WERI-Rb-1 (cell line): Measurements from ENCODE around the gene TTC9C.
"Not testable (repeated sequence)": the region's sequence is repeated elsewhere in the genome, so short reads cannot be mapped to it uniquely, and the experiment has no call there.

Source experiments
- DNase-seq: peaks from one replicate; pipeline ENCODE4 v3.0.0-alpha.2; 2020
- H3K27ac ChIP-seq: fragments of 250-450 bp; sonication (Bioruptor Pico); 2 replicates; pipeline ENCODE4 v1.5.1; 2020; ENCODE audit warnings: mild to moderate bottlenecking, moderate library complexity
- H3K27me3 ChIP-seq: fragments of 250-450 bp; sonication (Bioruptor Pico); 2 replicates; pipeline ENCODE4 v1.5.1; 2021; ENCODE audit warnings: mild to moderate bottlenecking, low read depth, moderate library complexity; ENCODE audit not compliant: insufficient read depth, severe bottlenecking
- H3K36me3 ChIP-seq: fragments of 250-450 bp; sonication (Bioruptor Pico); 2 replicates; pipeline ENCODE4 v1.5.1; 2020; ENCODE audit warnings: mild to moderate bottlenecking, moderate library complexity
- H3K4me3 ChIP-seq: 2 replicates; pipeline ENCODE4 v1.5.1; 2011; ENCODE audit warnings: low read depth, mild to moderate bottlenecking, control low read depth, low read length
- H3K9me3 ChIP-seq: fragments of 250-450 bp; sonication (Bioruptor Pico); 2 replicates; pipeline ENCODE4 v1.5.1; 2021; ENCODE audit warnings: mild to moderate bottlenecking, moderate library complexity; ENCODE audit not compliant: severe bottlenecking
- CTCF ChIP-seq: IDR thresholded peaks from 2 replicates; pipeline ENCODE4 v1.5.1; 2011; ENCODE audit warnings: low read depth, mild to moderate bottlenecking, control low read depth, inconsistent platforms, low read length

Gene TTC9C

GRCh38 chr11:62727872-62728170 lies 465 bp upstream of the TTC9C start:
- H3K9me3 ChIP-seq = no peaks in the 10 kb centered on the region
- peaks cover 59% of the 10 kb centered on the region for H3K36me3 ChIP-seq
- H3K4me3 ChIP-seq = peak overlapping the region; percentile 92
- peak overlapping the region; percentile 99 for H3K27ac ChIP-seq
- peak; percentile 93 for DNase-seq
- no peaks in the 10 kb centered on the region for H3K27me3 ChIP-seq
- no peak for TF ChIP-seq CTCF

GRCh38 chr11:62730076-62730475 lies 1.8 kb downstream of the TTC9C start:
- not testable (repeated sequence) for DNase-seq, H3K9me3 ChIP-seq, H3K27me3 ChIP-seq, H3K27ac ChIP-seq, H3K4me3 ChIP-seq
- peaks cover 58% of the 10 kb centered on the region for H3K36me3 ChIP-seq

- no peaks in the 10 kb centered on the region for H3K27me3 ChIP-seq
- H3K36me3 ChIP-seq = peaks cover 60% of the 10 kb centered on the region
- no peak overlapping the region for H3K27ac ChIP-seq
- H3K4me3 ChIP-seq = no peak overlapping the region
- no peak for DNase-seq
- TF ChIP-seq CTCF = no peak
- no peaks in the 10 kb centered on the region for H3K9me3 ChIP-seq
Measured at GRCh38 chr11:62732830-62733229, 4.5 kb downstream of the TTC9C start.

- H3K27ac ChIP-seq = no peak overlapping the region
- no peak overlapping the region for H3K4me3 ChIP-seq
- peaks cover 67% of the 10 kb centered on the region for H3K36me3 ChIP-seq
- no peaks in the 10 kb centered on the region for H3K9me3 ChIP-seq
- no peak for TF ChIP-seq CTCF
- H3K27me3 ChIP-seq = no peaks in the 10 kb centered on the region
- no peak for DNase-seq
Measured at GRCh38 chr11:62737196-62737595, 8.9 kb downstream of the TTC9C start.

GRCh38 chr11:62747475-62748160 lies 19.3 kb downstream of the TTC9C start:
- no peaks in the 10 kb centered on the region for H3K9me3 ChIP-seq
- no peak for DNase-seq
- no peak for TF ChIP-seq CTCF
- peaks cover 15% of the 10 kb centered on the region for H3K36me3 ChIP-seq
- no peak overlapping the region for H3K27ac ChIP-seq
- no peaks in the 10 kb centered on the region for H3K27me3 ChIP-seq
- no peak overlapping the region for H3K4me3 ChIP-seq

GRCh38 chr11:62749931-62750330 lies 21.6 kb downstream of the TTC9C start:
- H3K9me3 ChIP-seq, DNase-seq, H3K4me3 ChIP-seq, H3K27ac ChIP-seq, H3K27me3 ChIP-seq: not testable (repeated sequence)
- peaks cover 22% of the 10 kb centered on the region for H3K36me3 ChIP-seq

- no peaks in the 10 kb centered on the region for H3K9me3 ChIP-seq
- no peaks in the 10 kb centered on the region for H3K27me3 ChIP-seq
- H3K36me3 ChIP-seq = peaks cover 22% of the 10 kb centered on the region
- TF ChIP-seq CTCF = no peak
- no peak for DNase-seq
- H3K27ac ChIP-seq = no peak overlapping the region
- H3K4me3 ChIP-seq = no peak overlapping the region
Measured at GRCh38 chr11:62752177-62752785, 24.0 kb downstream of the TTC9C start.
